ENCODE data around the gene NUP205.

DNA sequence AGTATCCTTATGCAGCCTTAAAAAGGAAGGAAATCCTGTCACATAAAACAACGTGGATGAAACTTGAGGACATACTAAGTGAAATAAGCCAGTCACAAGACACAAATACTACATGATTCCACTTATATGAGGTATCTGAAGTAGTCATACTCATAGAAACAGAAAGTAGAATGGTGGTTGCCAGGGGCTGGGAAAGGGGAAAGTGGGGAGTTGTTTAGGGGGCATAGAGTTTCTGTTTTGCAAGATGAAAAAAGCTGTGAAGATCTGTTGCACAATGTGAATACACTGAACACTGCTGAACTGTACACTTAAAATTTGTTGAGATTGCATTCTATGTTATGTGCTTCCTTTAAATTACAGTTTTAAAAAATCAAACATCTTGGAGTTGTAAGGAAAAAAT is 2.9 kb downstream of the NUP205 start:
- TF ChIP-seq, protein P1, sequence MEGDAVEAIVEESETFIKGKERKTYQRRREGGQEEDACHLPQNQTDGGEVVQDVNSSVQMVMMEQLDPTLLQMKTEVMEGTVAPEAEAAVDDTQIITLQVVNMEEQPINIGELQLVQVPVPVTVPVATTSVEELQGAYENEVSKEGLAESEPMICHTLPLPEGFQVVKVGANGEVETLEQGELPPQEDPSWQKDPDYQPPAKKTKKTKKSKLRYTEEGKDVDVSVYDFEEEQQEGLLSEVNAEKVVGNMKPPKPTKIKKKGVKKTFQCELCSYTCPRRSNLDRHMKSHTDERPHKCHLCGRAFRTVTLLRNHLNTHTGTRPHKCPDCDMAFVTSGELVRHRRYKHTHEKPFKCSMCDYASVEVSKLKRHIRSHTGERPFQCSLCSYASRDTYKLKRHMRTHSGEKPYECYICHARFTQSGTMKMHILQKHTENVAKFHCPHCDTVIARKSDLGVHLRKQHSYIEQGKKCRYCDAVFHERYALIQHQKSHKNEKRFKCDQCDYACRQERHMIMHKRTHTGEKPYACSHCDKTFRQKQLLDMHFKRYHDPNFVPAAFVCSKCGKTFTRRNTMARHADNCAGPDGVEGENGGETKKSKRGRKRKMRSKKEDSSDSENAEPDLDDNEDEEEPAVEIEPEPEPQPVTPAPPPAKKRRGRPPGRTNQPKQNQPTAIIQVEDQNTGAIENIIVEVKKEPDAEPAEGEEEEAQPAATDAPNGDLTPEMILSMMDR (conservative IDR thresholded peaks at IDR 0.05; ENCODE audit: low read depth, low read length), result no peak
- TF ChIP-seq EZH2 (IDR thresholded peaks at IDR 0.05; ENCODE audit: borderline replicate concordance, low read depth, low read length, poor library complexity, severe bottlenecking), result no peak
